Breast epithelium (tissue), 3 donors: ENCODE results near the gene TAF6L.

Source experiments
- CTCF ChIP-seq, 3 donors: fragments of 450-650 bp; IDR thresholded peaks; one replicate each; pipeline ENCODE4 v1.5.1; 2016 to 2017; ENCODE audit warnings: antibody characterized with exemption in 3 of 3, mild to moderate bottlenecking in 3 of 3, moderate library complexity in 3 of 3
- POLR2A ChIP-seq: fragments of 450-650 bp; IDR thresholded peaks from one replicate; pipeline ENCODE4 v1.6.1; 2016; ENCODE audit warnings: antibody characterized with exemption, mild to moderate bottlenecking, moderate library complexity
- POLR2AphosphoS5 ChIP-seq, 3 donors: sonication (generic); formaldehyde crosslinking; IDR thresholded peaks; one replicate each; pipeline ENCODE4 v1.6.1; 2017; ENCODE audit warnings: antibody characterized with exemption in 3 of 3

- TF ChIP-seq POLR2A (no peak), CTCF (IDR thresholded peaks at IDR 0.05) (no peak), POLR2AphosphoS5 (IDR thresholded peaks at IDR 0.05) (no peak)
These were observed 3.2 kb downstream of the TAF6L start for GRCh38 chr11:62774407-62774806.
